Tibial artery (tissue), 4 donors: ENCODE data around the gene GPR176.

Experiments used
- DNase-seq, 2 donors: peaks; one replicate each; pipeline ENCODE4 v3.0.0-alpha.2; 2019
- H3K27ac ChIP-seq, 2 donors: fragments of 200-600 bp; sonication (generic) in 1 of 2; 1 replicate in 1 of 2; 2 replicates in 1 of 2; pipeline ENCODE4 v1.5.1; 2018 to 2019; ENCODE audit warnings: mild to moderate bottlenecking in 1 of 2
- H3K27me3 ChIP-seq, 2 donors: fragments of 200-600 bp; sonication (generic) in 1 of 2; one replicate each; pipeline versions ENCODE4 v1.5.1 to v1.6.0; 2016 to 2019
- H3K36me3 ChIP-seq, 3 donors: fragments of 200-600 bp; sonication (generic) in 2 of 3; one replicate each; pipeline ENCODE4 v1.5.1; 2016 to 2019; ENCODE audit warnings: mild to moderate bottlenecking in 2 of 3
- H3K4me1 ChIP-seq, 4 donors: fragments of 200-600 bp; sonication (generic) in 2 of 4; 1 replicate in 3 of 4; 2 replicates in 1 of 4; pipeline ENCODE4 v1.5.1; 2016 to 2019
- H3K4me3 ChIP-seq, 2 donors: fragments of 200-600 bp; sonication (generic) in 1 of 2; 1 replicate in 1 of 2; 2 replicates in 1 of 2; pipeline ENCODE4 v1.5.1; 2018 to 2019; ENCODE audit warnings: mild to moderate bottlenecking in 2 of 2
- H3K9me3 ChIP-seq, 3 donors: fragments of 200-600 bp; sonication (generic) in 1 of 3; one replicate each; pipeline ENCODE4 v1.5.1; 2016 to 2019
- intact Hi-C: fragments of 100-400 bp; cut with DNase I; formaldehyde crosslinking; loops from one replicate; pipeline ENCODE4 v1.15.0; 2023; ENCODE audit warnings: low total_unique reads
- TF ChIP-seq, protein P1 (sequence below), 2 experiments: fragments of 200-600 bp in 1 of 2; fragments of 450-650 bp in 1 of 2; IDR thresholded peaks; one replicate each; pipeline ENCODE4 v1.5.1; 2017 to 2019; ENCODE audit warnings: antibody characterized with exemption in 2 of 2, mild to moderate bottlenecking in 1 of 2, moderate library complexity in 1 of 2

Gene GPR176

DNA sequence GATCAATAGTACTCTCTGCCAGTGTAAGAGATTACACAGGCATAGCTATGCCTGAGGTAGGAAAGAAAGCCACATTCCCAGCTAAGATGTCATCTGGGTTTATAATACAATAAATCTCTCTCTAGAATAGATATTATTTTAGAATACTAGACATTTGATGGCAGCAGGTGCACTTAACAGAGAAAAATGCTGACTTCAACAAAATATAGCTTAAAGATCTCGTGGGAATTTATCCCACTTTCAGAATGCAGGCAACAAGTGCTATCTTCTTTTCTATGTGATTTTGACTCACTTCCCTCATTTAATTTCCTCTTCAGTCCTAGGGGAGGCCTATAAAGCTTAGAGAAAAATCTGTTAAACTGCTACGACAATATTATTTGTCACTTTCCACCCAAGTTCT lies 76.5 kb downstream of the GPR176 start:
- intact Hi-C loops: no loop called here
- Histone ChIP-seq H3K4me3 (no peak overlapping the region), H3K36me3 (no peaks in the 10 kb centered on the region), H3K4me1 (no peaks in the 10 kb centered on the region), H3K27me3 (no peaks in the 10 kb centered on the region), H3K27ac (no peak overlapping the region), H3K9me3 (no peaks in the 10 kb centered on the region)
- DNase-seq: no peak
- TF ChIP-seq, protein P1, sequence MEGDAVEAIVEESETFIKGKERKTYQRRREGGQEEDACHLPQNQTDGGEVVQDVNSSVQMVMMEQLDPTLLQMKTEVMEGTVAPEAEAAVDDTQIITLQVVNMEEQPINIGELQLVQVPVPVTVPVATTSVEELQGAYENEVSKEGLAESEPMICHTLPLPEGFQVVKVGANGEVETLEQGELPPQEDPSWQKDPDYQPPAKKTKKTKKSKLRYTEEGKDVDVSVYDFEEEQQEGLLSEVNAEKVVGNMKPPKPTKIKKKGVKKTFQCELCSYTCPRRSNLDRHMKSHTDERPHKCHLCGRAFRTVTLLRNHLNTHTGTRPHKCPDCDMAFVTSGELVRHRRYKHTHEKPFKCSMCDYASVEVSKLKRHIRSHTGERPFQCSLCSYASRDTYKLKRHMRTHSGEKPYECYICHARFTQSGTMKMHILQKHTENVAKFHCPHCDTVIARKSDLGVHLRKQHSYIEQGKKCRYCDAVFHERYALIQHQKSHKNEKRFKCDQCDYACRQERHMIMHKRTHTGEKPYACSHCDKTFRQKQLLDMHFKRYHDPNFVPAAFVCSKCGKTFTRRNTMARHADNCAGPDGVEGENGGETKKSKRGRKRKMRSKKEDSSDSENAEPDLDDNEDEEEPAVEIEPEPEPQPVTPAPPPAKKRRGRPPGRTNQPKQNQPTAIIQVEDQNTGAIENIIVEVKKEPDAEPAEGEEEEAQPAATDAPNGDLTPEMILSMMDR (IDR thresholded peaks at IDR 0.05): no peak

DNA sequence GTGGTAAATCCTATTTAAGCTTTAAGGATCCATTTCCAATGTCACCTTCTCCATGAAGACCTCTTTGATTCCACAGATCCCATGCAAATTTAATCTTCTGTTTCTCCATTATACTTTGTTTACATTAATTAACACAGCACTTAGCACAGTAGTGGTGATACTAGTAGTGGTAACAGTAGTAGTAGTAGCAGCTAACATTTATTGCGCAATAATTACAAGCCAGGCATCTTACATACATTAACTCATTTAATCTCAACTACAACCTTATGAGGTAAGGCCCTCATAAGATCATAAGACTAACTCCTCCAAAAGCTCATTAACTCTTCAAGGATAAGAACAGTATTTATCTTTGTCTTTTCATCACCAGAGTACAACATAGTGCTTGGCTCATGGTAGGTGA lies 82.6 kb downstream of the GPR176 start:
- Histone ChIP-seq H3K36me3 (no peaks in the 10 kb centered on the region), H3K27me3 (no peaks in the 10 kb centered on the region)
- no peak for DNase-seq

DNA sequence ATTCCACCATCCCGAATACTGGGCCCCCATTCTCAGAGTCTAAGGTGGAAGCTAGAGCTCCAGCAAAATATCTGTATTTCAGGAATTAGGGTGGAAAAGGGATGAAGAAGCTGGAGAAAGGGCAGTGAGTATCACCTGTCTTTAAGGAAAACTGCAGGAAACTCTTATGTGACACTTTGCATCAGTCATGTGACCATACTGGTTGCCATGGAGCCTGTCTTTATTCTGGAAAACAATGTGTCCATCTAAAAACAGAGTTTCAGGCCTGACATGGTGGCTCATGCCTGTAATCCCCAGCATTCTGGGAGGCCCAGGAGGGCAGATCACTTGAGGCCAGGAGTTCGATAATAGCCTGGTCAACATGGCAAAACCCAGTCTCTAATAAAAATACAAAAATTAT lies 84.5 kb downstream of the GPR176 start:
- DNase-seq: no peak
- Histone ChIP-seq H3K4me3 (no peak overlapping the region), H3K4me1 (peaks cover 0 to 8% (median 0%) of the 10 kb centered on the region in 4 donors), H3K27ac (no peak overlapping the region), H3K36me3 (no peaks in the 10 kb centered on the region), H3K9me3 (no peaks in the 10 kb centered on the region), H3K27me3 (no peaks in the 10 kb centered on the region)
- TF ChIP-seq, protein P1 (IDR thresholded peaks at IDR 0.05): no peak
- intact Hi-C loops: no loop called here

More for the DNA sequence above, 82.6 kb downstream of the GPR176 start:
- Histone ChIP-seq H3K27ac (no peak overlapping the region), H3K4me3 (no peak overlapping the region), H3K4me1 (peaks cover 0 to 8% (median 0%) of the 10 kb centered on the region in 4 donors), H3K9me3 (no peaks in the 10 kb centered on the region)
- TF ChIP-seq, protein P1 (IDR thresholded peaks at IDR 0.05): no peak
- intact Hi-C loops: no loop called here

DNA sequence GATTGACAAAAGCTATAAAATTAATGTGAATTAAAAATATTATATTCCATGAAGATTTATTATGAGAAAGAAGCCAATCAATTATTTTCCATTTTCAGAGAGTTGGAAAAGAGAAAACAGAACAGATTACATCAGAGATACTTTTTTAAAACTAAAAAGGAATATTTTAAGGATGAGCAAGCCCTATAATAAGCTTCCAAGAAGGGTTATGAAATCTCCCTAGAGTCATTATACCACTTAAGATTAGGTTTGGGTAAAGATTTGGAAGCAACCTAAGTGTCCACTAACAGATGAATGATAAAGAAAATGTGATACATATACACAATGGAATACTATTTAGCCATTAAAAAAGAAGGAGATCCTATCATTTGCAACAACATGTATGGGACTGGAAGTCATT lies 85.8 kb downstream of the GPR176 start:
- Histone ChIP-seq H3K4me1 (peaks cover 0 to 8% (median 0%) of the 10 kb centered on the region in 4 donors), H3K27me3 (no peaks in the 10 kb centered on the region), H3K9me3 (no peaks in the 10 kb centered on the region), H3K4me3 (no peak overlapping the region), H3K36me3 (no peaks in the 10 kb centered on the region), H3K27ac (no peak overlapping the region)
- intact Hi-C loops: no loop called here
- DNase-seq: no peak
- TF ChIP-seq, protein P1 (IDR thresholded peaks at IDR 0.05): no peak

DNA sequence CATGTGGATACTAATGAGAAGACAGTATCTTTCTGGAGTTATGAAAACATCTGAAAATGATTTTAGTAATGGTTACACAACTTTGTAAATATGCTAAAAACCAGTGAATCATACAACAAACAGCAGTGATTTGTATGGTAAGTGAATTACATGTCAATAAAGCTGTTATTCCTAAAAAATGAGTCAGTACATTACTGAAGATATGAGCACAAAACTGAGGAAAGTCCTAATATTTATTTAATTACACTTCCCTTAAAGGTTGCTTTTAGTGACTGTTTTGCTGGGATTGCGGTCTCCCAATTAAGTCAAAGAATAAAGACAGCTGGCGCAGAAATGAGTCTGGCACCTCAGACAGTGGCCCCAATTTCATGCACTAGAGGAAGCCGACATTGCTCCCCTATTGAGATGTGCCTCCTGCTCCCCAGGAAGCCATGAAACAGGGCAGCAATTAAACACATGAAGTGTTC lies 86.5 kb downstream of the GPR176 start:
- Histone ChIP-seq H3K9me3 (no peaks in the 10 kb centered on the region), H3K36me3 (no peaks in the 10 kb centered on the region), H3K27me3 (no peaks in the 10 kb centered on the region), H3K4me1 (peaks cover 0 to 13% (median 2%) of the 10 kb centered on the region in 4 donors), H3K4me3 (no peak overlapping the region), H3K27ac (no peak overlapping the region)
- TF ChIP-seq, protein P1 (IDR thresholded peaks at IDR 0.05): no peak
- no peak for DNase-seq
- intact Hi-C loops: no loop called here

DNA sequence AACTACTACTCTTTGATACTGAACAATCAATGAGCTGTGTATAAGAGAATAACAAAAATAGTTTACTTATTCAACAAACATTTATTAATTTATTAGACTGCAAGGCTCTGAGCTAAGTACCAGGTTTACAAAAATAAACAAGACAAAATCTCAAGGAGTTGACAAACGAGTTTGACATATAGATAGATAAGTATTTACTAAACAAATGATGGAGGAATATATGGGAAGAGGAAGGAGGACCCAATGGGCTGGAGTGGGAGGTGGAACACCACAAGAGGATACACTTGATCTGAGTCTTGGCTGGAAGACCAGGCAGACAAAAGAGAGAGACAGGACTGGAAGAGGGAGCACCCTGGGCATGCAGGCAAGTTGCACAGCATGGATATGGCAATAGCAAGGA lies 89.9 kb downstream of the GPR176 start:
- no peaks in the 10 kb centered on the region for H3K27me3 ChIP-seq
- intact Hi-C loops: no loop called here
- H3K4me3 ChIP-seq: no peak overlapping the region
- TF ChIP-seq, protein P1 (IDR thresholded peaks at IDR 0.05): no peak
- H3K9me3 ChIP-seq: no peaks in the 10 kb centered on the region
- no peak overlapping the region for H3K27ac ChIP-seq
- peaks cover 0 to 19% (median 3%) of the 10 kb centered on the region in 4 donors for H3K4me1 ChIP-seq
- DNase-seq: no peak
- H3K36me3 ChIP-seq: no peaks in the 10 kb centered on the region
